ES-I3 (cell line): ENCODE data around the gene CBLB.

Experiments used
- H3K36me3 ChIP-seq: 2 replicates; pipeline ENCODE4 v1.6.1; 2013; ENCODE audit warnings: mild to moderate bottlenecking, low read length, control low read depth, moderate library complexity; ENCODE audit not compliant: insufficient read depth
- H3K4me1 ChIP-seq: 2 replicates; pipeline ENCODE4 v1.6.1; 2013; ENCODE audit warnings: mild to moderate bottlenecking, control low read depth, low read length; ENCODE audit not compliant: insufficient read depth
- H3K9ac ChIP-seq: 2 replicates; pipeline ENCODE4 v1.6.1; 2013; ENCODE audit warnings: low read depth, mild to moderate bottlenecking, low read length, moderate library complexity
- H3K9me3 ChIP-seq: 2 replicates; pipeline ENCODE4 v1.6.1; 2013; ENCODE audit warnings: mild to moderate bottlenecking, low read length, moderate library complexity; ENCODE audit not compliant: control insufficient read depth, insufficient read depth

The CBLB gene

GRCh38 chr3:105865867-105866350, 2.9 kb downstream of the CBLB start:
- no peak overlapping the region for H3K9ac ChIP-seq
- no peaks in the 10 kb centered on the region for H3K36me3 ChIP-seq
- peaks cover 10% of the 10 kb centered on the region; the same call in 1 of the 2 replicates for H3K4me1 ChIP-seq
- H3K9me3 ChIP-seq = no peaks in the 10 kb centered on the region

- no peaks in the 10 kb centered on the region for H3K9me3 ChIP-seq
- no peak overlapping the region for H3K9ac ChIP-seq
- peaks cover 10% of the 10 kb centered on the region; the same call in 1 of the 2 replicates for H3K4me1 ChIP-seq
- no peaks in the 10 kb centered on the region; the same call in 1 of the 2 replicates for H3K36me3 ChIP-seq
Observed at GRCh38 chr3:105865016-105865623, 3.7 kb downstream of the CBLB start.

- H3K4me1 ChIP-seq = peaks cover 10% of the 10 kb centered on the region; the same call in 1 of the 2 replicates
- H3K36me3 ChIP-seq = no peaks in the 10 kb centered on the region; the same call in 1 of the 2 replicates
- no peaks in the 10 kb centered on the region for H3K9me3 ChIP-seq
- H3K9ac ChIP-seq = no peak overlapping the region
Observed at GRCh38 chr3:105864212-105864611, 4.6 kb downstream of the CBLB start.

- no peaks in the 10 kb centered on the region; the same call in 1 of the 2 replicates for H3K36me3 ChIP-seq
- no peak overlapping the region for H3K9ac ChIP-seq
- peaks cover 10% of the 10 kb centered on the region; the same call in 1 of the 2 replicates for H3K4me1 ChIP-seq
- no peaks in the 10 kb centered on the region for H3K9me3 ChIP-seq
Observed at GRCh38 chr3:105863608-105864007, 5.2 kb downstream of the CBLB start.

- Histone ChIP-seq H3K9ac (no peak overlapping the region), H3K9me3 (no peaks in the 10 kb centered on the region), H3K4me1 (peaks cover 9% of the 10 kb centered on the region; the same call in 1 of the 2 replicates), H3K36me3 (no peaks in the 10 kb centered on the region; the same call in 1 of the 2 replicates)
Observed at GRCh38 chr3:105862217-105862616, 6.6 kb downstream of the CBLB start.

GRCh38 chr3:105860641-105861040, 8.2 kb downstream of the CBLB start:
- Histone ChIP-seq H3K9ac (no peak overlapping the region), H3K4me1 (no peaks in the 10 kb centered on the region), H3K36me3 (no peaks in the 10 kb centered on the region; the same call in 1 of the 2 replicates), H3K9me3 (no peaks in the 10 kb centered on the region)

GRCh38 chr3:105858017-105858416, 10.8 kb downstream of the CBLB start:
- Histone ChIP-seq H3K36me3 (no peaks in the 10 kb centered on the region; the same call in 1 of the 2 replicates), H3K4me1 (no peaks in the 10 kb centered on the region), H3K9ac (no peak overlapping the region), H3K9me3 (no peaks in the 10 kb centered on the region)

- H3K36me3 ChIP-seq = no peaks in the 10 kb centered on the region; the same call in 1 of the 2 replicates
- H3K4me1 ChIP-seq = no peaks in the 10 kb centered on the region
- no peaks in the 10 kb centered on the region for H3K9me3 ChIP-seq
- no peak overlapping the region for H3K9ac ChIP-seq
Observed at GRCh38 chr3:105857601-105858000, 11.2 kb downstream of the CBLB start.

GRCh38 chr3:105856605-105857004, 12.2 kb downstream of the CBLB start:
- no peaks in the 10 kb centered on the region for H3K9me3 ChIP-seq
- H3K36me3 ChIP-seq = no peaks in the 10 kb centered on the region; the same call in 1 of the 2 replicates
- no peaks in the 10 kb centered on the region for H3K4me1 ChIP-seq
- H3K9ac ChIP-seq = no peak overlapping the region

GRCh38 chr3:105853801-105854432, 14.9 kb downstream of the CBLB start:
- no peaks in the 10 kb centered on the region for H3K4me1 ChIP-seq
- no peaks in the 10 kb centered on the region for H3K36me3 ChIP-seq
- H3K9ac ChIP-seq = no peak overlapping the region
- H3K9me3 ChIP-seq = no peaks in the 10 kb centered on the region

GRCh38 chr3:105851582-105851981, 17.2 kb downstream of the CBLB start:
- Histone ChIP-seq H3K9me3 (no peaks in the 10 kb centered on the region), H3K36me3 (no peaks in the 10 kb centered on the region), H3K9ac (no peak overlapping the region), H3K4me1 (no peaks in the 10 kb centered on the region)

GRCh38 chr3:105851176-105851575, 17.6 kb downstream of the CBLB start:
- no peaks in the 10 kb centered on the region for H3K36me3 ChIP-seq
- no peaks in the 10 kb centered on the region for H3K9me3 ChIP-seq
- H3K4me1 ChIP-seq = no peaks in the 10 kb centered on the region
- no peak overlapping the region for H3K9ac ChIP-seq

GRCh38 chr3:105850593-105850992, 18.2 kb downstream of the CBLB start:
- Histone ChIP-seq H3K9me3 (no peaks in the 10 kb centered on the region), H3K9ac (no peak overlapping the region), H3K36me3 (no peaks in the 10 kb centered on the region), H3K4me1 (0 out of 2 replicates have a peak, but pooled peaks cover 2% of the 10 kb centered on the region)

GRCh38 chr3:105848821-105849220, 20.0 kb downstream of the CBLB start:
- no peaks in the 10 kb centered on the region for H3K36me3 ChIP-seq
- no peaks in the 10 kb centered on the region for H3K9me3 ChIP-seq

GRCh38 chr3:105847865-105848264, 20.9 kb downstream of the CBLB start:
- Histone ChIP-seq H3K9ac (no peak overlapping the region), H3K9me3 (no peaks in the 10 kb centered on the region), H3K4me1 (peaks cover 10% of the 10 kb centered on the region; the same call in 1 of the 2 replicates), H3K36me3 (no peaks in the 10 kb centered on the region)

More at GRCh38 chr3:105848821-105849220, 20.0 kb downstream of the CBLB start:
- H3K4me1 ChIP-seq = peaks cover 10% of the 10 kb centered on the region; the same call in 1 of the 2 replicates
- H3K9ac ChIP-seq = no peak overlapping the region
